BLaER1 (cell line): ENCODE results near the gene SPACA4.

ENCODE experiments used
- H3K27ac ChIP-seq: shearing (Covaris generic); formaldehyde crosslinking; 2 replicates; pipeline ENCODE4 v1.8.1; 2022
- H3K27me3 ChIP-seq: shearing (Covaris generic); formaldehyde crosslinking; 2 replicates; pipeline ENCODE4 v1.8.1; 2022
- H3K36me3 ChIP-seq: shearing (Covaris generic); formaldehyde crosslinking; 2 replicates; pipeline ENCODE4 v1.8.1; 2022
- H3K4me1 ChIP-seq: shearing (Covaris generic); formaldehyde crosslinking; 2 replicates; pipeline ENCODE4 v1.8.1; 2022
- H3K4me2 ChIP-seq: shearing (Covaris generic); formaldehyde crosslinking; 2 replicates; pipeline ENCODE4 v1.8.1; 2022
- H3K4me3 ChIP-seq: shearing (Covaris generic); formaldehyde crosslinking; 2 replicates; pipeline ENCODE4 v1.8.1; 2022
- H3K9ac ChIP-seq: shearing (Covaris generic); formaldehyde crosslinking; 2 replicates; pipeline ENCODE4 v1.8.1; 2022
- H3K9me3 ChIP-seq: shearing (Covaris generic); formaldehyde crosslinking; 2 replicates; pipeline ENCODE4 v1.8.1; 2022
- H4K20me1 ChIP-seq: shearing (Covaris generic); formaldehyde crosslinking; 2 replicates; pipeline ENCODE4 v1.8.1; 2022
- Cebpa-rat ChIP-seq: shearing (Covaris generic); IDR thresholded peaks from 2 replicates; pipeline ENCODE4 v1.8.1; 2022

Gene SPACA4

GRCh38 chr19:48632692-48633147 lies 26.2 kb downstream of the SPACA4 start:
- peak overlapping the region; percentile 94 for H3K27ac ChIP-seq
- no peak for TF ChIP-seq Cebpa-rat
- H3K4me2 ChIP-seq = peak overlapping the region; percentile 100
- H3K4me1 ChIP-seq = peaks cover 59% of the 10 kb centered on the region
- H3K36me3 ChIP-seq = peaks cover 57% of the 10 kb centered on the region
- peaks cover 33% of the 10 kb centered on the region for H4K20me1 ChIP-seq
- no peaks in the 10 kb centered on the region for H3K27me3 ChIP-seq
- H3K9me3 ChIP-seq = no peaks in the 10 kb centered on the region
- peak overlapping the region; percentile 89 for H3K4me3 ChIP-seq
- H3K9ac ChIP-seq = peak overlapping the region; percentile 83

GRCh38 chr19:48633148-48634035 lies 26.9 kb downstream of the SPACA4 start:
- Histone ChIP-seq H3K27ac (peak overlapping the region; percentile 94), H3K36me3 (peaks cover 51% of the 10 kb centered on the region), H4K20me1 (peaks cover 33% of the 10 kb centered on the region), H3K4me1 (peaks cover 60% of the 10 kb centered on the region), H3K9me3 (no peaks in the 10 kb centered on the region), H3K4me3 (peak overlapping the region; percentile 89), H3K4me2 (peak overlapping the region; percentile 100), H3K9ac (peak overlapping the region; percentile 83), H3K27me3 (no peaks in the 10 kb centered on the region)
- no peak for TF ChIP-seq Cebpa-rat

GRCh38 chr19:48634036-48634342 lies 27.4 kb downstream of the SPACA4 start:
- Histone ChIP-seq H4K20me1 (peaks cover 33% of the 10 kb centered on the region), H3K9me3 (no peaks in the 10 kb centered on the region), H3K4me3 (peak overlapping the region; percentile 89), H3K27ac (peak overlapping the region; percentile 94), H3K4me2 (peak overlapping the region; percentile 100), H3K36me3 (peaks cover 45% of the 10 kb centered on the region), H3K27me3 (no peaks in the 10 kb centered on the region), H3K9ac (peak overlapping the region; percentile 83), H3K4me1 (peaks cover 66% of the 10 kb centered on the region)
- no peak for TF ChIP-seq Cebpa-rat

GRCh38 chr19:48634424-48635262 lies 28.1 kb downstream of the SPACA4 start:
- Histone ChIP-seq H3K27me3 (no peaks in the 10 kb centered on the region), H3K4me3 (peak overlapping the region; percentile 89), H3K9me3 (no peaks in the 10 kb centered on the region), H3K36me3 (peaks cover 38% of the 10 kb centered on the region), H3K9ac (peak overlapping the region; percentile 83), H3K4me2 (peak overlapping the region; percentile 100), H3K27ac (peak overlapping the region; percentile 94), H3K4me1 (peaks cover 69% of the 10 kb centered on the region), H4K20me1 (peaks cover 28% of the 10 kb centered on the region)
- TF ChIP-seq Cebpa-rat = no peak

GRCh38 chr19:48635263-48635965 lies 28.9 kb downstream of the SPACA4 start:
- peaks cover 30% of the 10 kb centered on the region for H3K36me3 ChIP-seq
- H3K9me3 ChIP-seq = no peaks in the 10 kb centered on the region
- peak overlapping the region; percentile 94 for H3K27ac ChIP-seq
- peaks cover 61% of the 10 kb centered on the region for H3K4me1 ChIP-seq
- peaks cover 21% of the 10 kb centered on the region for H4K20me1 ChIP-seq
- peak overlapping the region; percentile 88 for H3K9ac ChIP-seq
- no peak for TF ChIP-seq Cebpa-rat
- peak overlapping the region; percentile 100 for H3K4me2 ChIP-seq
- H3K4me3 ChIP-seq = peak overlapping the region; percentile 89
- H3K27me3 ChIP-seq = no peaks in the 10 kb centered on the region

GRCh38 chr19:48635966-48636858 lies 29.7 kb downstream of the SPACA4 start:
- Histone ChIP-seq H3K27me3 (no peaks in the 10 kb centered on the region), H3K4me1 (peaks cover 53% of the 10 kb centered on the region), H3K4me2 (peak overlapping the region; percentile 100), H3K4me3 (peak overlapping the region; percentile 89), H3K9me3 (no peaks in the 10 kb centered on the region), H4K20me1 (peaks cover 13% of the 10 kb centered on the region), H3K36me3 (peaks cover 22% of the 10 kb centered on the region), H3K27ac (peak overlapping the region; percentile 94), H3K9ac (peak overlapping the region; percentile 88)
- TF ChIP-seq Cebpa-rat = no peak

- Histone ChIP-seq H3K4me2 (peak within 1 kb of the TSS; percentile 100), H3K9ac (peak within 1 kb of the TSS; percentile 91), H3K4me1 (peaks cover 46% of the 10 kb centered on the region), H3K27me3 (no peaks in the 10 kb centered on the region), H4K20me1 (peaks cover 7% of the 10 kb centered on the region; the same call in 1 of the 2 replicates), H3K27ac (peak within 1 kb of the TSS; percentile 97), H3K9me3 (no peaks in the 10 kb centered on the region), H3K4me3 (peak within 1 kb of the TSS; percentile 89), H3K36me3 (peaks cover 15% of the 10 kb centered on the region)
- peak; percentile 42; the same call in 1 of the 2 replicates for TF ChIP-seq Cebpa-rat
Observed at GRCh38 chr19:48636859-48637448, 30.4 kb downstream of the SPACA4 start, which contains the start of gene DBP. TSS of gene DBP (minus strand) at chr19:48637379. CDS start at chr19:48636994, 385 bp downstream.

- Histone ChIP-seq H3K4me3 (peak overlapping the region; percentile 89), H3K36me3 (peaks cover 10% of the 10 kb centered on the region), H3K27ac (peak overlapping the region; percentile 97), H3K27me3 (no peaks in the 10 kb centered on the region), H3K9ac (peak overlapping the region; percentile 91), H3K9me3 (no peaks in the 10 kb centered on the region), H3K4me1 (peaks cover 40% of the 10 kb centered on the region), H4K20me1 (peaks cover 7% of the 10 kb centered on the region; the same call in 1 of the 2 replicates), H3K4me2 (peak overlapping the region; percentile 100)
- no peak for TF ChIP-seq Cebpa-rat
Observed at GRCh38 chr19:48637449-48637947, 31.0 kb downstream of the SPACA4 start.
